ENCODE results near the gene MUC4. TPM values are rescaled to one million over a fixed set of nuclear protein-coding genes. Genes with fewer than 3 reads are reported as not detected.
A peak's percentile ranks its signal among the peaks of the same experiment; 100 is the strongest.
"Not testable (repeated sequence)": the region's sequence is repeated elsewhere in the genome, so short reads cannot be mapped to it uniquely, and the experiment has no call there.

The MUC4 gene
- total and polyA plus RNA-seq, 2 experiments from 2014 or later, result not detected

- Histone ChIP-seq H4K20me1 (ENCODE audit: insufficient read depth) (no peaks in the 10 kb centered on the region), H3K27ac (no peak overlapping the region), H3K9me3 (ENCODE audit: low read depth) (no peaks in the 10 kb centered on the region), H2AFZ (no peak overlapping the region), H3K9ac (no peak overlapping the region), H3F3A (ENCODE audit: insufficient read depth) (no peaks in the 10 kb centered on the region), H3K79me2 (ENCODE audit: insufficient read depth) (no peaks in the 10 kb centered on the region), H3K9me2 (ENCODE audit: insufficient read depth) (no peaks in the 10 kb centered on the region), H3K27me3 (replicated peaks; ENCODE audit: insufficient read depth) (peaks cover 39% of the 10 kb centered on the region), H3K4me2 (ENCODE audit: unreplicated experiment) (no peak overlapping the region), H3K36me3 (ENCODE audit: low read depth) (no peaks in the 10 kb centered on the region), H3K4me3 (no peak overlapping the region), H3K4me1 (ENCODE audit: insufficient read depth) (no peaks in the 10 kb centered on the region; the same call in 1 of the 2 replicates)
- no peak for DNase-seq
- 72 to 73% methylated on average over 6 of the region's 6 CpGs for WGBS, 2 experiments (ENCODE audit: low coverage in 1 of 2, low lambda C conversion rate in 2 of 2, missing lambda C conversion rate in 2 of 2)
- in situ Hi-C loops (cut with MboI), result no loop called here
- TF ChIP-seq EZH2 (IDR thresholded peaks at IDR 0.05; ENCODE audit: insufficient read depth, poor library complexity, severe bottlenecking), result no peak
- TF ChIP-seq EZH2phosphoT487 (IDR thresholded peaks at IDR 0.05; ENCODE audit: insufficient read depth, low read depth), result no peak
Observed at GRCh38 chr3:195800240-195800639, 11.5 kb downstream of the MUC4 start.

GRCh38 chr3:195796795-195797194 lies 14.9 kb downstream of the MUC4 start:
- Histone ChIP-seq H3K27ac (no peak overlapping the region), H3K4me3 (no peak overlapping the region), H3K9ac (no peak overlapping the region), H3K9me3 (ENCODE audit: low read depth) (no peaks in the 10 kb centered on the region), H3K79me2 (ENCODE audit: insufficient read depth) (no peaks in the 10 kb centered on the region), H3F3A (ENCODE audit: insufficient read depth) (no peaks in the 10 kb centered on the region), H4K20me1 (ENCODE audit: insufficient read depth) (no peaks in the 10 kb centered on the region), H3K9me2 (ENCODE audit: insufficient read depth) (no peaks in the 10 kb centered on the region), H3K4me1 (ENCODE audit: insufficient read depth) (no peaks in the 10 kb centered on the region; the same call in 1 of the 2 replicates), H3K4me2 (ENCODE audit: unreplicated experiment) (no peak overlapping the region), H3K36me3 (ENCODE audit: low read depth) (no peaks in the 10 kb centered on the region), H2AFZ (no peak overlapping the region), H3K27me3 (replicated peaks; ENCODE audit: insufficient read depth) (peaks cover 25% of the 10 kb centered on the region)
- DNase-seq, result no peak
- in situ Hi-C loops (cut with MboI), result no loop called here
- WGBS, 2 experiments (ENCODE audit: low coverage in 1 of 2, low lambda C conversion rate in 2 of 2, missing lambda C conversion rate in 2 of 2), result 64 to 71% methylated on average over 11 of the region's 11 CpGs
- TF ChIP-seq EZH2phosphoT487 (IDR thresholded peaks at IDR 0.05; ENCODE audit: insufficient read depth, low read depth), result no peak
- TF ChIP-seq EZH2 (IDR thresholded peaks at IDR 0.05; ENCODE audit: insufficient read depth, poor library complexity, severe bottlenecking), result no peak

DNA sequence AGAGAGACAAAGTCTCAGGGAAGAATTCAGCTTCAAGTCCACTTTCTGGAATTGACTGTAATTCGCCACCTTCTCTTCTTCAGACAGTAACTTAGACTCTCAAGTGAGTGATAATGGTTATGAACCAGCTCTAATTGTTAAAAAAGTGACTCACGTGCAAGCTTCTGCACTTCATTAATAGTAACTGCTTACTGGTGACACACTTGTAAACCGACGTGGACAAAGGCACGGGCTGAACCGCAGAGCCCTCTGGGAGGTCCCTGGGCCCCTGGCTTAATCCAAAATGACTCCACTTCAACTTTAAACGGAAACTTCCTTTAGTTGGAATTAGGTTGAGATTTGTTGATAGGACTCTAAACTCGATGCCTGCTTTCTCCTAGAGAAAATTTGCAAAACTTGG lies 17.0 kb downstream of the MUC4 start:
- H3F3A ChIP-seq (ENCODE audit: insufficient read depth), result no peaks in the 10 kb centered on the region
- no peak overlapping the region for H3K27ac ChIP-seq
- H3K9me3 ChIP-seq (ENCODE audit: low read depth), result no peaks in the 10 kb centered on the region
- 15 to 21% methylated on average over 8 of the region's 8 CpGs for WGBS, 2 experiments (ENCODE audit: low coverage in 1 of 2, low lambda C conversion rate in 2 of 2, missing lambda C conversion rate in 2 of 2)
- H3K4me3 ChIP-seq, result no peak overlapping the region
- no peaks in the 10 kb centered on the region for H4K20me1 ChIP-seq (ENCODE audit: insufficient read depth)
- H3K9me2 ChIP-seq (ENCODE audit: insufficient read depth), result no peaks in the 10 kb centered on the region
- in situ Hi-C loops (cut with MboI), result no loop called here
- no peaks in the 10 kb centered on the region for H3K79me2 ChIP-seq (ENCODE audit: insufficient read depth)
- DNase-seq, result peak; percentile 33
- 0 out of 2 replicates have a peak overlapping the region, but pooled peaks have one; percentile 24 for H2AFZ ChIP-seq
- TF ChIP-seq EZH2 (IDR thresholded peaks at IDR 0.05; ENCODE audit: insufficient read depth, poor library complexity, severe bottlenecking) (no peak), EZH2phosphoT487 (IDR thresholded peaks at IDR 0.05; ENCODE audit: insufficient read depth, low read depth) (no peak)
- no peaks in the 10 kb centered on the region; the same call in 1 of the 2 replicates for H3K4me1 ChIP-seq (ENCODE audit: insufficient read depth)
- H3K9ac ChIP-seq, result no peak overlapping the region
- H3K27me3 ChIP-seq (replicated peaks; ENCODE audit: insufficient read depth), result peaks cover 17% of the 10 kb centered on the region
- no peaks in the 10 kb centered on the region for H3K36me3 ChIP-seq (ENCODE audit: low read depth)
- no peak overlapping the region for H3K4me2 ChIP-seq (ENCODE audit: unreplicated experiment)

DNA sequence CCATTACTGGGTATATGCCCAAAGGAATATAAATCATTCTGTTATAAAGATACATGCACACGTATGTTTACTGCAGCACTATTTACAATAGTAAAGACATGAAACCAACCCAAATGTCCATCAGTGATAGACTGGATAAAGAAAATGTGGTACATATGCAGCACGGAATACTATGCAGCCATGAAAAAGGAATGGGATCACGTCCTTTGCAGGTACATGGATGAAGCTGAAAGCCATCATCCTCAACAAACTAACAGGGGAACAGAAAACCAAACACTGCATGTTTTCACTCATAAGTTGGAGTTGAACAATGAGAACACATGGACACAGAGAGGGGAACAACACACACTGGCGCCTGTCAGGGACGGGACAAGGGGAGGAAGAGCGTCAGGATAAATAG lies 19.1 kb downstream of the MUC4 start:
- H3K27me3 ChIP-seq (replicated peaks; ENCODE audit: insufficient read depth), result peaks cover 17% of the 10 kb centered on the region
- H3K27ac ChIP-seq; H3K4me2 ChIP-seq (ENCODE audit: unreplicated experiment); H3K4me1 ChIP-seq (ENCODE audit: insufficient read depth); H3F3A ChIP-seq (ENCODE audit: insufficient read depth); H3K36me3 ChIP-seq (ENCODE audit: low read depth); H3K9me2 ChIP-seq (ENCODE audit: insufficient read depth); H3K79me2 ChIP-seq (ENCODE audit: insufficient read depth); H3K9me3 ChIP-seq (ENCODE audit: low read depth); in situ Hi-C loops (cut with MboI); H4K20me1 ChIP-seq (ENCODE audit: insufficient read depth); DNase-seq; H2AFZ ChIP-seq; H3K4me3 ChIP-seq; H3K9ac ChIP-seq: not testable (repeated sequence)
- WGBS, 2 experiments (ENCODE audit: low coverage in 1 of 2, low lambda C conversion rate in 2 of 2, missing lambda C conversion rate in 2 of 2), result 48 to 63% methylated on average over 6 of the region's 6 CpGs

GRCh38 chr3:195790901-195791300 lies 20.8 kb downstream of the MUC4 start:
- no peak for DNase-seq
- Histone ChIP-seq H3K4me3 (no peak overlapping the region), H2AFZ (no peak overlapping the region), H3K36me3 (ENCODE audit: low read depth) (no peaks in the 10 kb centered on the region), H3K79me2 (ENCODE audit: insufficient read depth) (no peaks in the 10 kb centered on the region), H3F3A (ENCODE audit: insufficient read depth) (no peaks in the 10 kb centered on the region), H3K27me3 (replicated peaks; ENCODE audit: insufficient read depth) (peaks cover 17% of the 10 kb centered on the region), H3K9me3 (ENCODE audit: low read depth) (no peaks in the 10 kb centered on the region), H3K9ac (no peak overlapping the region), H4K20me1 (ENCODE audit: insufficient read depth) (no peaks in the 10 kb centered on the region), H3K27ac (no peak overlapping the region), H3K4me2 (ENCODE audit: unreplicated experiment) (no peak overlapping the region), H3K9me2 (ENCODE audit: insufficient read depth) (no peaks in the 10 kb centered on the region), H3K4me1 (ENCODE audit: insufficient read depth) (no peaks in the 10 kb centered on the region; the same call in 1 of the 2 replicates)
- no peak for TF ChIP-seq EZH2phosphoT487 (IDR thresholded peaks at IDR 0.05; ENCODE audit: insufficient read depth, low read depth)
- no peak for TF ChIP-seq EZH2 (IDR thresholded peaks at IDR 0.05; ENCODE audit: insufficient read depth, poor library complexity, severe bottlenecking)
- 51 to 56% methylated on average over 4 of the region's 4 CpGs for WGBS, 2 experiments (ENCODE audit: low coverage in 1 of 2, low lambda C conversion rate in 2 of 2, missing lambda C conversion rate in 2 of 2)
- in situ Hi-C loops (cut with MboI), result no loop called here
